Purkinje cell (primary cell): ENCODE results near the gene CD44. TPM values are rescaled to one million over a fixed set of nuclear protein-coding genes. Genes with fewer than 3 reads are reported as not detected.

Experiments
- polyA plus RNA-seq: library from polyadenylated mRNA; unstranded; fragments of >200 nt; fragmentation: Nextera tagmentation; gene quantifications from 2 replicates; pipeline ENCODE4 v1.2.1, GENCODE V29; 2014

The CD44 gene
- 0.43 TPM in 1 of 2 replicates, not detected in the other for polyA plus RNA-seq

GRCh38 chr11:35138943-35139721, at the start of gene CD44:
TSS of gene CD44 (plus strand) at chr11:35139171. CDS start at chr11:35139304, 133 bp downstream.

Other genes with a start within 250 kb of the CD44 start
- 30.7 and 34.1 TPM in 2 replicates for gene APIP, start 222.8 kb upstream of the CD44 start, polyA plus RNA-seq
- 142 and 187 TPM in 2 replicates for gene PDHX, start 222.6 kb upstream of the CD44 start, polyA plus RNA-seq